ENCODE data around the gene PLA2G4B.

PLA2G4B gene

DNA sequence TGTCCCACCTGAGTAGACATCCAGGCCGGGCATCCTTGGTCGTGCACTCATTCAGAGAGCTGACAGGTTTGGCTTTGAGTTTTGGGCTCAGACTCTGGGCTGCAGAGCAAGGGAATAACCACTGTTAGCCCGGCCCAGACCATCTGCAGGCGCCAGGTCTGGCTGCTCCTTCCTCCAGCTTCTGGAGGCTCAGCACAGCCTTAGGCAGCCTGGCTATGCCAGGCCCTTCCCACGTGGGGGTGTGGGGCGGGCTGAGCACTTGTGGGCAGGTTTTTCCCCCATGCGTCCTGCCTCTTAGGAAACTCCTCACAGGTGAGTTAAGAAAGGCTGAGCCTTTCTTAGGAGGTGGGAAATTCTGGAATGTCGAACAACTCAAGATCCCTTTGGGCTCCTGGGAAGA, 11.2 kb downstream of the PLA2G4B start:
- no peak for DNase-seq (ENCODE audit: low spot score)

DNA sequence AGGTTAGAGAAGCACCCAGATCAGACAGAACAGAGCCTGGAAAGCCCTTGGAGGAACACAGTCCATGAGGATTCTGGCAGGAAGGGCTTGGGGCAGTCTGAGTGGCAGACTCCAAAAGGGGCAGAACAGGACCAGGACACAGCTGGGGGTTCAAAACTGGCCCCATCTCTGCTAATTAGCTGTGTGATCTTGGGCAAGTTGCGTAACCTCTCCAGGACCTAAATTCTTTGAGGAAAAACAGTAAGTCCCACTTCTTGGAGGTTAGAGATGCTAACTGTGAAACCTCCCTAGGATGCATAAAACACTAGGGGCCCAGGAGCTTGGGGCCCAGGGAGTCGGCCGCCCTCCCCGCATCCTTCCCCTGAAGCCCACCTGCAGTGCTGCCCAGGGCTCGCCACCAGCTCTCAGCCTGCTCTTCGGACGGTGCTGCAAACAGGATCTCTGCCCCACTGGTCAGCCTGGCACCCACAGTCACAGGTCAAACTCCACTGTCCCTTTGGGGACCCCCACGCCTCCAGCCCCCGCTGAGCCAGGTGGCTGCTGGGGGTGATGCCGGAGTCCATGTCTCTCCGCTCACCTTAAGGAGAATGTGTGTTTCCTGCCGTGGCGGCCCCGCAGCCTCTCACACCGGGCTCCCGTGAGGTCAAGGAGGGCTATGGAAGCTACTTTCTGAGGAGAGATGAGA, 12.0 kb downstream of the PLA2G4B start:
- DNase-seq (ENCODE audit: low spot score) = no peak

DNA sequence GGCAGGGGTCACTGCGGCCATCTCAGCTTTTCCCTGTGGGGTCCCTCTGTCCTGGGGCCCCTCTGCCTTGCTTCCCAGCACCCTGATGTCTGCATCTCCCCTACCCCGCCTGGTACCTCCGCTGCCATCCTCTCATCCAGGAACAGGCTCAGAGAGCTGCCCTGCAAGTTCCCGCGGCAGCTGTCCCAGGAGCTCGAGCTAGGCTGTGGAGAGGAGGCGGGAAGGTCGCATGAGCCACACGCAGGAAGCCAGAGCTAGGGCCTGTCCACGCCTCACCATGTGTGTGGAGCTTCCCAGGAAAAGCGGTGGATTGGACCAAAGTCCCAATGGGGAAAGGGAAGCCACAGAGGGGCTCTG, 12.5 kb downstream of the PLA2G4B start:
- no peak for DNase-seq (ENCODE audit: low spot score)

DNA sequence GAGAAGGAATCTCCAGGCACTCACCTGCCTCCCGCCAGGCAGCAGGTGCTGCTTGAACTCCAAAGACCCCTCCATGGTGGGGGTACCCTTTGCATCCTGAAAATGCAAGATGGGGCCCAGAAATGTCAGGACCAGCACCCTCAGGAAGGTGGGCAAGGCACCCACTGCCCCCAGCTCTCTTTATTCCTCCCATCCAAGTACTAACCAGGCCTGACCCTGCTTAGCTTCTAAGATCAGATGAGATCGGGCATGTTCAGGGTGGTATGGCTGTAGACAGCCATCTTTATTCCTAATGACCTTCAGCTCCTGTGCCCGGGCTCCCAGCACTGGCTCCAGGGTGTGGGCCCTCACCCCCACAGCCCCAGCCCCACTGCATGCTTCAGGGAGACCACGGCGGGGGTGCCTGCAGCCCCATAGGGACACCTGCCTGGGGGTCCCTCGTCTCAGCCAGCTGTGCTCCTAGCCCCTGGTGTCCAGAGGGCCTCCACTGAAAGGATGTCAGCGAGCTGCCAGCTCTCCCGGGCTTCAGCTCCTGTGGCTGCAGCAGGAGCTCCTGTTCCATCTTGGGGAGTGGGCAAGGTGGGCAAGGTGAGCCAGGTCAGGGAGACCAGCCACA, 13.2 kb downstream of the PLA2G4B start:
- no peak for DNase-seq (ENCODE audit: low spot score)

DNA sequence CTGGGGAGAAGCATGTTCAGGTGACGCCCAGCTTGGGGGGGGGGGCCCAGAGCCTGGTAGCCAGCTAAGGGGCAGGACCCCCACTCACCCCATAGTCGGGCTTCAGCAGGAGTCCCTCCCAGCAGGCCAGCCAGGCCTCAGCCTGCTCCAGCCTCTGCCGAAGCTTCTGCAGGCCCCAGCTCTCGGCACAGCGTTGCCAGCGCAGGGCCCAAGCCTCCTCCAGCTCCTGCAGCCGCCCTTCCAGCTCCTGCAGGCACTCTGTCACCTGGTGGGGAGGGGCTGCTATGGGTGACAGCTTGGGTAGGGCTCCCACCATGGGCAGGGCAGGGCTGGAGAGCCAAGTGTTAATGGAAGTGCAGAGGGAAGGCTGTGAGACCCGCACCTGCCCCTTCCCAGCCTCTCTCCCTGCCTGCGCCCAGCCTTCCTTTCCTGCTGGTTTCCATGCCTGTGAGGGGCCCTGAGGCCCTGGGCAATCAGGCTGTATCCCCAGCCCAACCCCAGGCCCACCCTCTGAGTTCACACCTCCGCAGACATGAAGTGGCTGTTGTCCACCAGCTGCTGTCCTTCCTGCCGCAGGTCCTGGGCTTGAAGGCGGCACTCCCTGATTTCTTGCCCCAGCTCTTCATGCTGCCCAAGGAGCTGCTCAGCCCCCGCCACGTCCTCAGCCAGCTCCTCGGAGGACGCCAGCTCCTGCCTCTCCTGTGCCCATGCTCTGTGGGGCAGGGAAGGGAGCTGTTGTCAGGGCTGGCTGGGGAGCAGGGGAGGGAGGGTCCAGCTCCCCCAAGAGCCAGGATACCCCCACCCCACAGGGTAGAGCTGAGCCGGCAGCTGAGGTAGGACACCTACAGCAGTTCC, 14.3 kb downstream of the PLA2G4B start:
- no peak for DNase-seq (ENCODE audit: low spot score)

DNA sequence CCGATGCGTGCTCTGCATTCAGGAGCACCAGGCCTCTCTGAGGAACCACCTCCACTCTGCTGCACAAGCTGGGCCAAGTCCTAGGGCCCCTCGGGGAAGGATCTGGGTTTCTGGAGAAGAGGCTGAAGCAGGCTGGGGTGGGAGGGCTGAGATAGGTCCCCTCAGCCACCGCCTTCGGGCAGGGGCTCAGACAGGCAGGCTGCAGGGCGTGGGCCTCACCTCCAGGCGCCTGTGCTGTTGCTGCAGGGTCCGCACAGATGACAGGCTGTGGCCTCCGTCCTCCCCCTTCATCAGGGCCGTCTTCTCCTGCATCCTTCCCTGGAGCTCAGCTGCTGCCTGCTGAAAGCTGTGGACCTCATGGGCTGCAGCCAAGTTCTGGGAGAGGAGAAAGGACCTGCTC, 15.2 kb downstream of the PLA2G4B start:
- no peak for DNase-seq (ENCODE audit: low spot score)

DNA sequence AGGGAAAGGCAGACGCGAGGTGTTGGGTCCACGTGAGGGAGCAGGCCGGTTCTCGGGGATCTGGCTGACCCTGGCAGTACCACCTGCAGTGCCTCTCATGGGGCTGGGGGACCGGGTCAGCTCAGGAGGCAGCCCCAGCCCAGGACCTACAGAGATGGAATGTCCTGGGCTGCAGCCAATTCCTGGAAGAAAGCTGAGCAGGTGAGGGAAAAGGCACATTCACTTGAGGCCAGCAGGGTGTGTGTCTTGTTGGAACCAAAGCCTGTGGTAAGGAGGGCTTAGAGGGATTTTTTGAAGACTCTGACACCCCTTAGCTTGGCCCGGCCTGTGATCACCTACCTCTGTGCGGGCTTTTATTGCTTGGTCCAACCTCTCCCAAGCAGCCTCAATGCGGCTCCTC, 15.8 kb downstream of the PLA2G4B start:
- no peak for DNase-seq (ENCODE audit: low spot score)

DNA sequence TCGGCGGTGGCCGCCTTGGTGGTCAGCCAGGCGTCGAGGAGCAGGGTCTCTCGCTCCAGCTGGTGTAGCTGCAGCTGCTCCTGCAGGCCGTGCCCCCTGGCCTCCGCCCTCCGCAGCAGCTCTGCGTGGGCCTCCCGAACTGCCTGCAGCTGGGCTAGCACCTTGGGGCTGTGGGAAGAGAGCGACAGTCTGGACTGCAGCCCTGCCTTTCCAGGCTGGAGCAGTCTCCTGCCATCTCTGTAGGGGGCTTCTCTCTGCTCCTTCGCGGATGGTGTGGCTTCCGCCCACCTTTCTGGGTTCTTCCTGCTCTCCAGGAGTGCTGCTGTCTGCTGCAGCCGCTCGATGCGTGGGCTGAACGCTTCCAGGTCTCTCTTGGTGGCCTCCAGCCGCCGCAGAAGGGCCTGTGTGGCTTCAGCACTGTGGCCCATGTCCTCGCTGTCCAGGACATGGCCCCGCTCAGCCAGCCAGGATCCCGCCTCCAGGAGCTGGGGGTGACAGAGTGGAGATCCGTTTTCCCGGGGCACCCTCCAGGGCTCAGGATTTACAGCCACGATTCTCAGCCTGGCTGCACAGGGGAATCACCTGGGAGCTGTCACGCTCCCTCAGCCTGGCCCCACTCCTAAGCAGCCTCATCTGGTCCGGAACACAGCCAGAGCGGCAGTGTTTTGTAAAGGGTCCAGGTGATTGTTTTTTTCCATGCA, 16.8 kb downstream of the PLA2G4B start:
- DNase-seq (ENCODE audit: low spot score) = no peak

DNA sequence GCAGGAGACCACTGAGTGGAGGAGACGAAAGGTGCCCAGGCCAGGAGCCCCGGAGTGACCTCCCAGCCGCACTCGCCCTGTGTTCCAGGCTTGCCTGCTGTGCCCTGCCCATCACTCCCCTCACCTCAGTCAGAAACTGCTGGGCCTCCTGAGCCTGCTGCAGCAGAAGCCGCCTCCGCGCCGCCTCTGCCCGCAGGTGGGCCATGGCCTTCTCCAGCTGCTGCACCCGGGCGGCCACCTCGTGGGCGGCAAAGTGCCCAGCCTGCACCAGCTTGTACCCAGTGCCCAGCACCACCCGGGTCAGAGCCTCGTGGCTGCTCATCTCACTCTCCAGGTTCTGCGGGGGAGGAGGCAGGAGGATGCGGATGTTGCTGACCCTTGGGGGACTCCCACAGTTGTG, 17.6 kb downstream of the PLA2G4B start:
- no peak for DNase-seq (ENCODE audit: low spot score)

DNA sequence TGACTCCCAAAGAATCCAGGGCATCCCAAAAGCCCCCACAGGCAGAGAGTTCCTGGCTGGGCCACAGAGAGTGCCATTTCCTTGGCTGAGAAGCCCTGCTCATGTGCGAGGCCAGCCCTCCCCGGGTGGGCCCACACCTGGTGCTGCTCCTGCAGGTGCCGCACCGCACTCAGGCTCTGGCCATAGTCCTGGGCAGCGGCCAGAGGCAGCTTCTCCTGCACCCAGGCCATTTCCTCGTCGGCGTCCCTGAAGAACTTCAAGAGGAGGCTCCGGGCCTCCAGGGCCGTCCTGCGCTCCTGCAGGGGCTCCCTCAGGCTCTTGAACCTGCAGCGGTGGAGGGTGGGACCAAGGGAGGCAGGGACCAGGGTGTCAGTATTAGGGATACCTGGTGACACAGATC, 18.1 kb downstream of the PLA2G4B start:
- no peak for DNase-seq (ENCODE audit: low spot score)

DNA sequence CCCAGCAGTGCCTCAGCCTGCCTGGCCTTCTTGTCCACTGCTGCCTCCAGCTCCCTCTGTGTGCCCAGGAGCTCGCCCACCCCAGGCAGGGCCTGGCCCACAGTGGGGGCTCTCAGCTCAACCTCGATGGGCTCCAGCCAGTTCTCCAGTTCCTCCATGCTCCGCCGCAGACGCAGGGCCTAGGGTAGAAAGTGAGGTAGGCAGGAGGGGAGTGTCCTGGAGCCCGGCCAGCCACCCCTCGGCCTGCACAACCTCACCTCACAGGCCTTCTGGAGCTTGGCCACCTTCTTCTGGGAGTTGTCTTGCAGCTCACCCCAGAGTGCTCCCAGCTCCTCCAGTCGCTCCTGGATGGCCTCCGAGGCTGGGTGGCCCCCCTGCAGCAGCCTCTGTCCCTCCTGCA, 18.7 kb downstream of the PLA2G4B start:
- DNase-seq (ENCODE audit: low spot score) = no peak

DNA sequence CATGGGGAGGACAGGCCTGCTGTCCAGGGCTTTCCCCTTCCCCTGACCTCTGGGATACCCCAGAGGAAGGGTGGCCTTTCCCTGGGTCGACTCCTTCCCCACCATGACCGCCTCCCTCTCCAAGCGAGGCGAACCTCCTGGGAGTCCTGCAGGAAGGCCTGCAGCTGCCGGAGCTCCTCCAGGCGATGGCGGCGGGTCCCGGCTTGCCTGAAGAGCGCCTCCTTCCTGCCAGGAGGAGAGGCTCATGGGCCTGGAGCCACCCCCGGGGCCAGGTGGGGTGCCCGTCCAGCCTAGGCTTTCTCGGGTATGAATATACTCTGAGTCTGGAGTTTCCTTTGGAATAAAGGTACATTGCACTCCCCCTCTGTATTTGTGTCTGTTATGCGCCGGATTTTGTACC, 20.1 kb downstream of the PLA2G4B start:
- no peak for DNase-seq (ENCODE audit: low spot score)

DNA sequence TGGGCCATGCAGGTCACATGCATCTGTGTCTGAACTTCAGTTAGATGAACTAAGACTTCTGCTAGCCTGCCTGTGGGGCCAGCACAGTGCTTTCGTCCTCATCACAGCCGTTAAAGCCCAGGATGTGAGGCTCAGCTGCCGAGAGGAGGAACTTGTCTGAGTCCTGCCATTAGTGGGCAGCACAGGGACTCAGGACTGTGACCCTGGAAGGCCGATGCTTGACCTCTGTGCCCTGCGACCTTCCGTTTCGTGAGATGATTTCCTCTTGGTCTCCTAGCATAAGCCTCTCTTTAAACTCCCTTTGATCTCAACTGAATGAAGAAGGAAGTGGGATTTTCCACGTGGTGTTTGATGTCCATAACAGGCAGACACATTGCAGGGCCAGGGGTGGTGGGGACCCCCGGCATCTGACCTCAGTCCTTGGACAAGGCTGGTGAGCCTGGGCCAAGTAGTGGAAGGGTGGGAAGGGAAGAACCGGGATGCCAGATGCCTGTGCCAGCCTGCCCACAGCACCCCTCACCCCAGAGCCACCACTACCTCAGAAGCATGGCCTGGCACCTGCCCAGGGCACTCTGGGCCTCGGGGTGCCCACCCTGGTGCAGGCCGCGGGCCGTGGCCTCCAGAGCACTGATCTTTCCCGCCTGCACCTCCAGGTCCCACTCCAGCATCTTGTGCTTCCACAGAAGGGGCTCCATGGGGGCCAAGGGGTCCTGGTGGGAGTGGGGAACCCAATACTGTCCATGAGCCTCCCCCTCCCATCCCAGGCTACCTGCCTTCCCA, 21.6 kb downstream of the PLA2G4B start:
- DNase-seq (ENCODE audit: low spot score) = no peak

DNA sequence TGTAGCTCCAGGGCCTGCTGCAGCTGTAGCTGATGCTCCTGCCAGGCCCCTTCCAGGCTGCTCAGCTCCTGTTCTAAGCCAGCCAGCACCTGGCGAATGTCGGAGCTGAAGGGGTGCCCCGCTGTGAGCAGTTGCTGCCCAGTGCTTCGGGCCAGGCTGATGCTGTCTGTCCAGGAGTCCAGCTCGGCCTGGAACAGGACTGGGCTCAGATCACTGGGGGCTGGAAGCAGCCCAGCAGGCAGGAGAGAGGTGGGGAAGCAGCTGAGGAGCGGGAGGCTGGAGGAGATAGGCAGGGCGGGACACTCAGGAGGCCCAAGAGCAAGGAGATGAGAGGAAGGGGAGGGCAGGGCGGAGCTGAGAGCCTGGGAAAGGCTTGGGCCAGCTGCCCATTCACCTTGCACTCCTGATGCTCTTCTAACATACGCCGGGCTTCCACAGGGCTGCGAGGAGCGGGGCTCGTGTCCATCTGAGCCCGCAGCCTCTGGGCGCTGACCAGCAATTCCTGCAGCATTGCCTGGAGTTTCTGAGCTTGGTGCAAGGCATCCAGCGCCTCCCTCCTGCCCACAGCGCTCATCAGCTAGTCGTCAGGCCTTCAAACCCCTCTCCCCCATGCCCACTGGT, 23.2 kb downstream of the PLA2G4B start:
- no peak for DNase-seq (ENCODE audit: low spot score)

DNA sequence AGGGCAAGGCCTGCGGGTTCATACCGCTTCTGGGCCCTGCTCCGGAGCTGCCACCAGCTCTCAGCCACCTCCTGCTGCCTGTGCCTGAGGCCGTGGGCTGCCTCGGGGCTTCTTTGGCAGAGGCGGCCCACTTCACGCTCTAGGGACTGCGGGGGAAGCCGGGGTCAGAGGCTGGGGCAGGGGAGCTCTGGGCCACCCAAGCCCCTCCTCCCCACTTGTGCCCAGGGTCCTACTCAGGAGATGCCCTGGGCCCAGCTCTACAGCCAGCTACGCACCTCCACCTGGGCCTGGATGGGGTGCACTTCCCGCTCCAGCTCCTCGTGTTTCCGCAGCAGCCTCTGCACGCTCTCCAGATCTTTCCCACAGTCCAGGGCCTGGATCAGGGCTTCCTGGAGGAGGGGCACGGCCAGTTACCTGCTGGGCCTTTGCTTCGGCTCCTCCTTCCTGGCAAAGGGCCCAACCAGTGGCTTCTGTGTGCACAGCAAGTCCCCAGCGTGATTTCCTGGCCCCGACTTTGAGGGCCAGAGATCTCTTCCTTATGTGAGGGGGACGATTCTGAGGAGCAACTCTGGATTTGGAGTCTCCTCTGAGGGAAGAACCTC, 24.0 kb downstream of the PLA2G4B start:
- no peak for DNase-seq (ENCODE audit: low spot score)

DNA sequence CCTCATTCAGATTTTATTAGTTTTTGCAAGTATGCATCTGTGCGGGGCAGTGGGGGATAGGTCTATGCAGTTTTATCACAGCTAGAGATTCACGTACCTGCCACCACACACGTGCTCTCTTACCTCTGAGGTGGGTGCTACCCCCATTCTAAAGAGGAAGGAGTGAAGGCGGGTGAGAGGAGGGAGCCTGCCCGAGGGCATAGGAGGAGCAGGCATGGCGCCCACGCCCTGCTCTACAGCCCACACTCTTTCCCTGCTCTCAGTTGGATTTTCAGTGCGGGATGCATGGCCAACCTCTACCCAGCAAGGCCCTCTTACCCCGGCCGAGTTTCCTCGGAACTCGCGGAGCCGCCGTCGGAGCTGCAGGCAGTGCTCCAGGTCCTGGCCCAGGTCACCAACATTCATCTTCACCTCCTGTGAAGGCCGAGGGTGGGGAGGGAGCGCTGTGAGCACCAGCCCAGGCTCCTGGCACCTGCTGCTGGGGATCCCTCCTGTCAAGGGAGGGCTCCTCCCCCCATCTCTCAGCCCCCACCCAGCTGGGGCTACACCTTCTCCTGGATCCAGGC, 26.9 kb downstream of the PLA2G4B start:
- DNase-seq (ENCODE audit: low spot score) = no peak

DNA sequence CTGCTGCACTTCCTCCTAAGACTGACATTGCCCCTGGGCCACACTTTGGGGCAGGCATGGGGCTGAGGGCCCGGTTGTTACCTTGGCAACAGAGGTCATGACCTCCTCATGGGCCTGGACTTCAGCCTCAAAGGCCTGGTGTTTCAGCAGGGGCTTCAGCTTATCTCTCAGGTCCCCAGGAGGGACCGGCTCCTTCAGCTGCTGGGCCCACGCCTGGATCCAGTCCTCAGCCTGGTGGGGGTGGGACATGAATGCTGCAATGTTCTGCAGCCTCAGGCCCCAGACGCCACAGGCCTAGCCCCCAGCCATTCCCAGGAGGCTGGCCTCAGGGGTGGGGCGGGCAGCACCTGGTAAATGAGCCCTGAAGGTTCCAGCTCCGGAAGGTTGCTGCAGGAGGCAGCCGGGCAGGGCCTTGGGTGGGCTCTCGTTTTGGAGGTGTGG, 27.6 kb downstream of the PLA2G4B start:
- DNase-seq (ENCODE audit: low spot score) = no peak

DNA sequence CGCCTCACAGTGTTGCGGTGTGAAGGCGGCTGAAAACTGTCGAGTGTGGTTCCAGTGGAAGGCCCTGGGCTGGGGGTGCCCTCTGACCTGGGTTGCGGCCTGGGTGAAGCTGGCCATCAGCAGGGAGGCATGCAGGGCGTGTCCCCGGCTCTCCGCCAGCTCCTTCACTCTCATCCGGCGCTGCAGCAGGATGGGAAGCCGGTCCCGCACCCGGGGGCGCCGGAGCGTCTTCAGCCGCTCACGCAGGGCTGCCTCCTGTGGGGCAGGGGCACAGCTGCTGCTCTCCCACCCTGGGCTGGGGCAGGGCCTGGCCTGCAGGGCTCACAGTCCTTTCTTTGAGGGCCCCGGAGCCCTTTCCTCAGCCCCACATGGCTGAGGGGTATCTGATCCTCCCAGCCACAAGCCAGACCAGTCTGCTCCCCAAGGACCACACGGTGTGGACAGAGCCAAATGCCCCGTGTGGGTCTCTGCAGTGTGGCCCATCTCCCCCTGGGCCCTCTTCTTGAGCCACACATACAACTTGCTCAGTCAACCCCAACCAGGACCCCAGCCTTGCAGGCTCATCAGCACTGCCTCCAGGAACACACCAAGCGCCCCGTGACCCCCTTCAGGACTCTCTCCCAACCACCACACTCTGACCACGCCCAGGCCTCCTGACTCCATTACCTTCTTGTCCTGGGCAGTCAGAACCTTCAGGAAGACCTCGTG, 28.4 kb downstream of the PLA2G4B start:
- DNase-seq (ENCODE audit: low spot score) = no peak

DNA sequence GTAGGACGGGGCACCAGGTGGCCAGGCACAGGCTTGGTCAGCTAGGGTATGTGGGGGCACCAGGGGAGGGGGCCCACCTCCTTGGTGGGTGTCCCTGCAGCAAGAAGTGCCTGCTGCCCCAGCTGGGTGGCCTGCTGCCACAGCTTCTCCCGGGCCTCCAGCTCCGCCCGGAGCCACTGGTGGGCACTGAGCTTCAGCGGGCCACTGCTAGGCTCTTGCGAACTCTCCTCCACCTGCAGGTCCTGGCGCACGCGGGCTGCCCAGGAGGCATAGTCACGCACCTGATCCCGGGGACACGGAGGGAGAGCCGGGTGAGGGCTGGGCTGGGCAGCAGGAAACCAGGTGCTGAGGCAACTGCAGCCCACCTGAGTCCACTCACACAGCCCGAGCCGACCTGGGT, 29.7 kb downstream of the PLA2G4B start:
- no peak for DNase-seq (ENCODE audit: low spot score)

Data from germinal center (tissue), 1 donor.